Gastrocnemius medialis (tissue), 4 donors: ENCODE results near the gene HTATSF1.

Experiments
- POLR2A ChIP-seq, 2 donors: fragments of 450-650 bp; IDR thresholded peaks; one replicate each; pipeline ENCODE4 v1.6.1; 2017; ENCODE audit warnings: antibody characterized with exemption in 2 of 2, mild to moderate bottlenecking in 2 of 2, moderate library complexity in 2 of 2
- TF ChIP-seq, protein P1 (sequence below), 5 experiments: fragments of 450-650 bp in 3 of 5; fragments of 200-600 bp in 2 of 5; sonication (generic) in 2 of 5; IDR thresholded peaks in 4 of 5; conservative IDR thresholded peaks in 1 of 5; 1 replicate in 4 of 5; 2 replicates in 1 of 5; pipeline ENCODE4 v1.5.1; 2016 to 2019; ENCODE audit warnings: antibody characterized with exemption in 5 of 5, mild to moderate bottlenecking in 3 of 5, moderate library complexity in 3 of 5

DNA sequence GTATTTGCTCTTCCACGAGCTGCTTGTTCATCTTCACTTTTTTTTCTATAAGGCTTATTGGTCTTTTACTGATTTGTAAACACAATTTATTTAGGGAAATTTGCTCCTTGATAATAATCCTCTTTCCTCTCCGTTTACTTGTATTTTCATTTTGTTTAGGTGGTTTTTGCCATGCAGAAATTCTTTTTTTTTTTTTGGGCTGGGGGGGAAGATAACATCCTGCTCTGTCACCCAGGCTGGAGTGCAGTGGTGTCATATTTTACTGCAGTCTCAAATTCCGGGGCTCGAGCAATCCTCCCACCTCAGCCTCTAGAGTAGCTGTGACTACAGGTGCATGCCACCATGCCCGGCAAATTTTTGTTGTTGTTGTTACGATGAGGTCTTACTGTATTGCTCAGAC, 41.3 kb upstream of the HTATSF1 start:
- TF ChIP-seq, protein P1, sequence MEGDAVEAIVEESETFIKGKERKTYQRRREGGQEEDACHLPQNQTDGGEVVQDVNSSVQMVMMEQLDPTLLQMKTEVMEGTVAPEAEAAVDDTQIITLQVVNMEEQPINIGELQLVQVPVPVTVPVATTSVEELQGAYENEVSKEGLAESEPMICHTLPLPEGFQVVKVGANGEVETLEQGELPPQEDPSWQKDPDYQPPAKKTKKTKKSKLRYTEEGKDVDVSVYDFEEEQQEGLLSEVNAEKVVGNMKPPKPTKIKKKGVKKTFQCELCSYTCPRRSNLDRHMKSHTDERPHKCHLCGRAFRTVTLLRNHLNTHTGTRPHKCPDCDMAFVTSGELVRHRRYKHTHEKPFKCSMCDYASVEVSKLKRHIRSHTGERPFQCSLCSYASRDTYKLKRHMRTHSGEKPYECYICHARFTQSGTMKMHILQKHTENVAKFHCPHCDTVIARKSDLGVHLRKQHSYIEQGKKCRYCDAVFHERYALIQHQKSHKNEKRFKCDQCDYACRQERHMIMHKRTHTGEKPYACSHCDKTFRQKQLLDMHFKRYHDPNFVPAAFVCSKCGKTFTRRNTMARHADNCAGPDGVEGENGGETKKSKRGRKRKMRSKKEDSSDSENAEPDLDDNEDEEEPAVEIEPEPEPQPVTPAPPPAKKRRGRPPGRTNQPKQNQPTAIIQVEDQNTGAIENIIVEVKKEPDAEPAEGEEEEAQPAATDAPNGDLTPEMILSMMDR (IDR thresholded peaks at IDR 0.05 in 4 of 5, conservative IDR thresholded peaks at IDR 0.05 in 1 of 5), result no peak
- no peak for TF ChIP-seq POLR2A (IDR thresholded peaks at IDR 0.05)
